Right lobe of liver (tissue), 6 donors: ENCODE measurements around the gene CNFN. TPM values are rescaled to one million over a fixed set of nuclear protein-coding genes. Genes with fewer than 3 reads are reported as not detected.
A peak's percentile ranks its signal among the peaks of the same experiment; 100 is the strongest.

Experiments
- ATAC-seq, 4 donors: fragments of 200-7000 bp; cut with Tn5 transposase; one replicate each; pipeline ENCODE4 v1.9.1; 2020; ENCODE audit warnings: mild to moderate bottlenecking in 4 of 4, moderate library complexity in 4 of 4
- DNase-seq, 3 donors: peaks; one replicate each; pipeline ENCODE4 v3.0.0-alpha.2; 2020
- H3K27ac ChIP-seq, 3 donors: fragments of 200-600 bp; one replicate each; pipeline ENCODE4 v1.8.0; 2022
- H3K27me3 ChIP-seq, 2 donors: fragments of 200-600 bp; one replicate each; pipeline ENCODE4 v1.8.0; 2022
- H3K36me3 ChIP-seq, 4 donors: fragments of 200-600 bp; sonication (generic) in 1 of 4; one replicate each; pipeline versions ENCODE4 v1.5.1 to v1.8.0; 2017 to 2022; ENCODE audit warnings: control low read depth in 1 of 4
- H3K4me1 ChIP-seq, 4 donors: fragments of 200-600 bp; sonication (generic) in 1 of 4; one replicate each; pipeline versions ENCODE4 v1.5.1 to v1.8.0; 2017 to 2022; ENCODE audit warnings: control low read depth in 1 of 4
- H3K4me3 ChIP-seq, 3 donors: fragments of 200-600 bp; one replicate each; pipeline ENCODE4 v1.8.0; 2022
- H3K9me3 ChIP-seq, 4 donors: fragments of 200-600 bp; sonication (generic) in 1 of 4; one replicate each; pipeline versions ENCODE4 v1.5.1 to v1.8.0; 2017 to 2022; ENCODE audit warnings: control low read depth in 1 of 4
- CTCF ChIP-seq, 4 donors: fragments of 200-600 bp in 3 of 4; fragments of 450-650 bp in 1 of 4; IDR thresholded peaks; one replicate each; pipeline versions ENCODE4 v1.5.1 to v1.8.0; 2016 to 2022; ENCODE audit warnings: antibody characterized with exemption in 4 of 4, mild to moderate bottlenecking in 2 of 4
- POLR2A ChIP-seq: fragments of 450-650 bp; IDR thresholded peaks from one replicate; pipeline ENCODE4 v1.6.1; 2017; ENCODE audit warnings: antibody characterized with exemption, mild to moderate bottlenecking
- WGBS: methylation state at CpG from one replicate; pipeline ENCODE4 v1.1.6; 2018; ENCODE audit warnings: low coverage, low lambda C conversion rate; ENCODE audit not compliant: insufficient coverage; ENCODE audit errors: missing lambda C conversion rate; 5-methylcytosine and 5-hydroxymethylcytosine counted together
- intact Hi-C, 2 donors: fragments of 100-400 bp; cut with DNase I; formaldehyde crosslinking; loops; one replicate each; pipeline versions ENCODE4 v1.11.2 to v1.14.1; 2022
- total RNA-seq, 6 experiments: library from RNA; depleted of rRNA in 2 of 6; stranded (reverse); fragments of >200 nt in 2 of 6; fragmentation: NEBNext Ultra II Directional in 3 of 6; extraction: Animal tissue kit (Norgen Biotek cat#: 25700) in 3 of 6; gene quantifications; one replicate each; pipeline versions ENCODE4 v1.1.0 to v1.2.4, GENCODE V29; 2016 to 2023
- donor health status: DM: no; HTN: yes; CAD: no.
- donor health status: DM: no; HTN: no; CAD: no.
- donor health status: DM: no; HTN: no; CAD: no.
- donor health status: DM: no; HTN: yes; CAD: no.
- donor health status: DM: no; HTN: yes; CAD: no.

Gene CNFN
- total RNA-seq, 6 experiments from 2014 or later, result not detected

GRCh38 chr19:42424345-42424707, 34.2 kb upstream of the CNFN start:
- WGBS, result 65% methylated on average over 6 of the region's 15 CpGs
- intact Hi-C loops, result no loop called here
- TF ChIP-seq POLR2A, result no peak
- Histone ChIP-seq H3K9me3 (no peaks in the 10 kb centered on the region), H3K36me3 (no peaks in the 10 kb centered on the region), H3K4me1 (peaks cover 0 to 9% (median 2%) of the 10 kb centered on the region in 4 donors), H3K27me3 (no peaks in the 10 kb centered on the region), H3K4me3 (peak overlapping the region in 2 of 3 donors; percentile 46 to 60), H3K27ac (no peak overlapping the region)
- DNase-seq (no peak), ATAC-seq (no peak)

GRCh38 chr19:42423462-42424344, 33.6 kb upstream of the CNFN start:
- ATAC-seq (peak; percentile 82 to 90 (median 87)), DNase-seq (peak; percentile 76 to 84 (median 82))
- no peaks in the 10 kb centered on the region for H3K27me3 ChIP-seq
- H3K27ac ChIP-seq, result peak overlapping the region in 2 of 3 donors; percentile 20 to 35
- H3K4me1 ChIP-seq, result peaks cover 0 to 9% (median 2%) of the 10 kb centered on the region in 4 donors
- H3K9me3 ChIP-seq, result no peaks in the 10 kb centered on the region
- intact Hi-C loops, result no loop called here
- TF ChIP-seq POLR2A (no peak), CTCF (IDR thresholded peaks at IDR 0.05) (no peak)
- 9% methylated on average over 33 of the region's 65 CpGs for WGBS
- H3K4me3 ChIP-seq, result peak overlapping the region; percentile 46 to 60 (median 47)
- no peaks in the 10 kb centered on the region for H3K36me3 ChIP-seq

GRCh38 chr19:42422901-42423461, 32.9 kb upstream of the CNFN start:
- DNase-seq (no peak), ATAC-seq (peak; percentile 33 to 45 (median 38))
- Histone ChIP-seq H3K27ac (peak overlapping the region; percentile 20 to 35 (median 30)), H3K27me3 (no peaks in the 10 kb centered on the region), H3K36me3 (no peaks in the 10 kb centered on the region), H3K9me3 (no peaks in the 10 kb centered on the region), H3K4me1 (peaks cover 0 to 9% (median 2%) of the 10 kb centered on the region in 4 donors), H3K4me3 (peak overlapping the region; percentile 46 to 60 (median 47))
- intact Hi-C loops, result no loop called here
- 17% methylated on average over 16 of the region's 38 CpGs for WGBS
- no peak for TF ChIP-seq CTCF (IDR thresholded peaks at IDR 0.05)
- TF ChIP-seq POLR2A, result no peak

GRCh38 chr19:42422092-42422900, 32.2 kb upstream of the CNFN start:
- intact Hi-C loops, result no loop called here
- Histone ChIP-seq H3K4me3 (peak overlapping the region; percentile 46 to 60 (median 47)), H3K9me3 (no peaks in the 10 kb centered on the region), H3K36me3 (no peaks in the 10 kb centered on the region), H3K4me1 (peaks cover 0 to 9% (median 2%) of the 10 kb centered on the region in 4 donors), H3K27ac (peak overlapping the region; percentile 20 to 35 (median 30)), H3K27me3 (no peaks in the 10 kb centered on the region)
- peak in 1 of 3 donors; percentile 2 for DNase-seq
- 93% methylated on average over 12 of the region's 17 CpGs for WGBS
- no peak for TF ChIP-seq CTCF (IDR thresholded peaks at IDR 0.05)
- TF ChIP-seq POLR2A, result no peak
- ATAC-seq, result no peak
